Measurements from ENCODE around the gene FZD7. TPM values are rescaled to one million over a fixed set of nuclear protein-coding genes. Genes with fewer than 3 reads are reported as not detected.

The FZD7 gene
- total and polyA plus RNA-seq, 2 donors (not counting 1 experiment from before 2014, with no cell fraction given): 0.67 to 2.1 TPM

- no peak overlapping the region for H3K27ac ChIP-seq (ENCODE audit: low read length in 2 of 2)
- H3K4me3 ChIP-seq (ENCODE audit: control extremely low read depth in 1 of 5, extremely low read depth in 1 of 5, insufficient read depth in 1 of 5, low read depth in 2 of 5, low read length in 4 of 5): no peak overlapping the region
- no peak overlapping the region for H2AFZ ChIP-seq (ENCODE audit: insufficient read depth, low read depth, low read length, poor library complexity, severe bottlenecking)
- CTCF ChIA-PET: no interaction called here
- DNase-seq (no peak), ATAC-seq (ENCODE audit: low read depth) (no peak)
- intact Hi-C loops (cut with micrococcal nuclease): no loop called here
- TF ChIP-seq EZH2 (IDR thresholded peaks at IDR 0.05; ENCODE audit: borderline replicate concordance, insufficient read depth, low read depth, low read length, poor library complexity, severe bottlenecking) (no peak), CTCF (IDR thresholded peaks at IDR 0.05) (no peak)
- peaks cover 52% of the 10 kb centered on the region for H3K27me3 Mint-ChIP-seq
- POLR2A ChIA-PET: no interaction called here
- H3K4me1 Mint-ChIP-seq: no peaks in the 10 kb centered on the region
- peaks cover 0 to 13% (median 10%) of the 10 kb centered on the region in 4 experiments for H3K27me3 ChIP-seq (replicated peaks in 1 of 4; ENCODE audit: control extremely low read depth in 1 of 4, control insufficient read depth in 3 of 4, insufficient read depth in 4 of 4, low read length in 3 of 4)
- no peaks in the 10 kb centered on the region for H4K20me1 ChIP-seq (ENCODE audit: control insufficient read depth, insufficient read depth, low read length, poor library complexity, severe bottlenecking)
- H3K9me3 ChIP-seq (ENCODE audit: control extremely low read depth in 1 of 3, control insufficient read depth in 2 of 3, insufficient read depth in 1 of 3, low read length in 2 of 3): no peaks in the 10 kb centered on the region
- no peak overlapping the region for H3K4me3 Mint-ChIP-seq
- no peak overlapping the region for H3K27ac Mint-ChIP-seq
- no peak overlapping the region for H3K4me2 ChIP-seq (replicated peaks; ENCODE audit: low read depth, low read length, poor library complexity, severe bottlenecking)
- H3K9me3 Mint-ChIP-seq (ENCODE audit: insufficient read depth): peaks cover 2% of the 10 kb centered on the region
- WGBS (ENCODE audit: insufficient coverage): 100% methylated on average over 1 of the region's 1 CpG
- no peaks in the 10 kb centered on the region for H3K36me3 ChIP-seq (replicated peaks in 1 of 2; ENCODE audit: control extremely low read depth in 1 of 2, control insufficient read depth in 1 of 2, extremely low read depth in 1 of 2, insufficient read depth in 2 of 2, low read length in 1 of 2)
- no peak overlapping the region for H3K9ac ChIP-seq (ENCODE audit: low read length)
- no peaks in the 10 kb centered on the region for H3K79me2 ChIP-seq (ENCODE audit: control insufficient read depth, insufficient read depth, low read length)
- no peaks in the 10 kb centered on the region for H3K4me1 ChIP-seq (ENCODE audit: control insufficient read depth in 2 of 2, insufficient read depth in 2 of 2, low read length in 2 of 2)
These were observed 16.2 kb downstream of the FZD7 start for GRCh38 chr2:202049840-202050239.

- Histone ChIP-seq H3K79me2 (ENCODE audit: control insufficient read depth, insufficient read depth, low read length) (no peaks in the 10 kb centered on the region), H3K36me3 (replicated peaks in 1 of 2; ENCODE audit: control extremely low read depth in 1 of 2, control insufficient read depth in 1 of 2, extremely low read depth in 1 of 2, insufficient read depth in 2 of 2, low read length in 1 of 2) (no peaks in the 10 kb centered on the region), H2AFZ (ENCODE audit: insufficient read depth, low read depth, low read length, poor library complexity, severe bottlenecking) (no peak overlapping the region), H3K4me1 (ENCODE audit: control insufficient read depth in 2 of 2, insufficient read depth in 2 of 2, low read length in 2 of 2) (no peaks in the 10 kb centered on the region), H4K20me1 (ENCODE audit: control insufficient read depth, insufficient read depth, low read length, poor library complexity, severe bottlenecking) (no peaks in the 10 kb centered on the region), H3K9ac (ENCODE audit: low read length) (no peak overlapping the region), H3K27me3 (replicated peaks in 1 of 4; ENCODE audit: control extremely low read depth in 1 of 4, control insufficient read depth in 3 of 4, insufficient read depth in 4 of 4, low read length in 3 of 4) (peaks cover 0 to 10% (median 6%) of the 10 kb centered on the region in 4 experiments), H3K4me2 (replicated peaks; ENCODE audit: low read depth, low read length, poor library complexity, severe bottlenecking) (no peak overlapping the region), H3K9me3 (ENCODE audit: control extremely low read depth in 1 of 3, control insufficient read depth in 2 of 3, insufficient read depth in 1 of 3, low read length in 2 of 3) (no peaks in the 10 kb centered on the region), H3K27ac (ENCODE audit: low read length in 2 of 2) (no peak overlapping the region), H3K4me3 (ENCODE audit: control extremely low read depth in 1 of 5, extremely low read depth in 1 of 5, insufficient read depth in 1 of 5, low read depth in 2 of 5, low read length in 4 of 5) (no peak overlapping the region)
- Mint-ChIP-seq H3K9me3 (ENCODE audit: insufficient read depth) (peaks cover 2% of the 10 kb centered on the region), H3K27me3 (peaks cover 51% of the 10 kb centered on the region), H3K4me1 (no peaks in the 10 kb centered on the region), H3K27ac (no peak overlapping the region), H3K4me3 (no peak overlapping the region)
- intact Hi-C loops (cut with micrococcal nuclease): no loop called here
- ATAC-seq (ENCODE audit: low read depth) (no peak), DNase-seq (no peak)
- TF ChIP-seq CTCF (IDR thresholded peaks at IDR 0.05) (no peak), EZH2 (IDR thresholded peaks at IDR 0.05; ENCODE audit: borderline replicate concordance, insufficient read depth, low read depth, low read length, poor library complexity, severe bottlenecking) (no peak)
- ChIA-PET CTCF (no interaction called here), POLR2A (no interaction called here)
These were observed 17.0 kb downstream of the FZD7 start for GRCh38 chr2:202050652-202051051.

All from B cell (primary cell).